LNCAP (cell line): ENCODE measurements around the gene SEC61B.

Experiments used
- TF ChIP-seq, protein P1 (sequence below): fragments of 450-650 bp; IDR thresholded peaks from 2 replicates; pipeline ENCODE4 v1.5.1; 2017; ENCODE audit warnings: mild to moderate bottlenecking

The SEC61B gene

DNA sequence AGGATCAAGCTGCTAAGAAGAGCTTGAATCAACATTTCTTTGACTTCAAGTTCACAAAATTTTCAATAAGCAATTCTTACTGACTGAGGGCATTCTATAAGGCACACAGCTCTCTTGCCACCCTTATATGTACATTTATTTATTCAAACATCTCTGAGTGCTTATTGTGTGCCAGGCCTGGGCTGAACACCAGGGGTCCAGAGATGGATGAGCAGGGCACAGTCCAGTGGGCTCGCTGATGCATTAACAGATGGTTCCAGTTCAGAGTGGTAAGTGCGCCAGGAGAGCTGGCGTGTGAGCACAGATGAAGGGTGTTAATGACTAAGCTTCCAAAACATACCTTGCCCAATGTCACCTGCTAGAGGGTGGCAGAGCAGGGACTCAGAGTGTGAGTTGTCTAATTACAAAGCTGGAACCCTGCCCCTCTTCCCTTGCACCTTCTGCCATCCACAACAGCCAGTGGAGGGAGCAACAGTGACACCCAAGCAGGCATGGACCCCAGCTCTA lies 24.9 kb upstream of the SEC61B start:
- TF ChIP-seq, protein P1, sequence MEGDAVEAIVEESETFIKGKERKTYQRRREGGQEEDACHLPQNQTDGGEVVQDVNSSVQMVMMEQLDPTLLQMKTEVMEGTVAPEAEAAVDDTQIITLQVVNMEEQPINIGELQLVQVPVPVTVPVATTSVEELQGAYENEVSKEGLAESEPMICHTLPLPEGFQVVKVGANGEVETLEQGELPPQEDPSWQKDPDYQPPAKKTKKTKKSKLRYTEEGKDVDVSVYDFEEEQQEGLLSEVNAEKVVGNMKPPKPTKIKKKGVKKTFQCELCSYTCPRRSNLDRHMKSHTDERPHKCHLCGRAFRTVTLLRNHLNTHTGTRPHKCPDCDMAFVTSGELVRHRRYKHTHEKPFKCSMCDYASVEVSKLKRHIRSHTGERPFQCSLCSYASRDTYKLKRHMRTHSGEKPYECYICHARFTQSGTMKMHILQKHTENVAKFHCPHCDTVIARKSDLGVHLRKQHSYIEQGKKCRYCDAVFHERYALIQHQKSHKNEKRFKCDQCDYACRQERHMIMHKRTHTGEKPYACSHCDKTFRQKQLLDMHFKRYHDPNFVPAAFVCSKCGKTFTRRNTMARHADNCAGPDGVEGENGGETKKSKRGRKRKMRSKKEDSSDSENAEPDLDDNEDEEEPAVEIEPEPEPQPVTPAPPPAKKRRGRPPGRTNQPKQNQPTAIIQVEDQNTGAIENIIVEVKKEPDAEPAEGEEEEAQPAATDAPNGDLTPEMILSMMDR = no peak

DNA sequence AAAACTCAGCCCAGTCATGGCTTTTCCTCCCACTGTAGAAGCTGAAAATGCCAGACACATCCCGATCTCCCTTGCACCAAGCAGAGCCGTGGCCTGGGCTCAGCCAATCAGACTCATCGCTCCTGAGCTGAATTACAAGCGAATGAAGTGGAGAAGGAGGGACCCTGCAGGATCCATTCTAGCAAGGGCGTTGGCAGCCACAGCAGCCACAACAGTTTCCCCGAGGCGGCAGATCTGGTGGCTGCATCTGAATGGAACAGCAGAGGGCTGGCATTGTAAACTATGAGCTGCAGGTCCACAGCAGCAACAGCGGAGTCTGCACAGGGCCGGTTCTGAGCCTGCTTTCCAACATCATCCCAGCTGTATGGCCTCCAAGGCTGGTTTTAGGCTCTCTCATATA lies 24.1 kb upstream of the SEC61B start:
- TF ChIP-seq, protein P1 = no peak

DNA sequence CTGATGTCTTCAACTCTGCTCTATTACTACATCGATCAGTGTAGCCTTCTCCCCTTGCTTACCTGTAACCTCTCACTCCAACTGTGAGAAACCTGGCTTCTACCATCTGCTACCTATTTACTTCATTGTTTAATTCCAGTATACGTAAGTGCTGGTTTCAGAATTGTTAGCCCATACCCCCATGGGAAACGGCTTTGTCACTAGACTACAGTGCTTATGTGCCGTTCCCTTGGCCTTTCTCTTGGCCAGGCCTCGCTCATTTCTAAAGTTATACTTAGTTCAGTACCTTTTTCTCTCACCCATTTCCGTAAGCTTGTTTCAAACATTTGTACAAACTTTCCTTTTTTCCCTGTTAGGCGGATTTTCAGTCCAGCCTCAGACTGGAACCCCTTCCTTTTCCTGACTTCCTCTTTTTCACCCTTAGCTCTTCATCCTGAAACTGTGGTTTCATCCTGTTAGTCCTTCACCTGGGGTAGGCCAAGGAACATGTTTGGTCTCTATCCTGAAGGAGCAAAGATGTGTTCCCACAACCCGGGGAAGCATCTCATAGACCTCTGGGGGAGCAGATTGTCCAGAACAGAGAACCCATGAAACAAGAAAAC lies 22.0 kb upstream of the SEC61B start:
- TF ChIP-seq, protein P1 = no peak

DNA sequence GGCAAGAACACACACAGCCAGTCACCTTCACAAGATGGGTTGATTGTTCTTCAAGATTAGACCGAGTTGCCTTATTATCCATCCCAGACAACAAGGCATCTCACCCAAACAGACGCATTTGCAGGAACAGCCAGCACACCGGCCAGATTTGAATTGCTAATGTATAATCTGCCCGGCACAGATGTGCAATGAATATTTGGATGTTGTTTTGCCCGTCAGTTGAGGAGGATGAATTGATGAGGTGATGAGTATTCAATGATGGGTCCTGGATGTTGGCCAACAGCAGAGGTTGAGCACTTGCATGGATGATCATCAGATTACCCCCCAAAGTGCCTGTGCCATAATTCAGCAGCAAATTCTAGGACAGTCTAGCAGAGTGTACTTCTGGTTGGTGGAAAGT lies 20.5 kb upstream of the SEC61B start:
- TF ChIP-seq, protein P1 = no peak

DNA sequence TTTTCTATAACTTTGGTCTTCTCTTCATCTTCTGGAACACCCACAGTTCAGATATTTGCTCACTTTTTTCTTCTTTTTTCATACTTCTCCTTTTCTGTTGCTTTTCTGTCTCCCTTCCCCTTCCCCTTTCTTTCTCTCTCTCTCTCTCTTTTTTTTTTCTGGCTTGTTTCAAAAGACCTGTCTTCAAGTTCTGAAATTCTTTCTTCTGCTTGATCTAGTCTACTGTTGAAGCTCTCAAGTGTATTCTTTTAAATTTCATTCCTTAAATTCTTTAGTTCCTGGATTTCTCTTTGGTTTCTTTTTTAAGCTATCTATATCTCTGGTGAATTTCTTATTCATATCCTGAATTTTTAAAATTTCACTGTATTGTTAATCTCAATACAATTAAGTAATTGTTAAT lies 11.5 kb upstream of the SEC61B start:
- TF ChIP-seq, protein P1 = no peak

DNA sequence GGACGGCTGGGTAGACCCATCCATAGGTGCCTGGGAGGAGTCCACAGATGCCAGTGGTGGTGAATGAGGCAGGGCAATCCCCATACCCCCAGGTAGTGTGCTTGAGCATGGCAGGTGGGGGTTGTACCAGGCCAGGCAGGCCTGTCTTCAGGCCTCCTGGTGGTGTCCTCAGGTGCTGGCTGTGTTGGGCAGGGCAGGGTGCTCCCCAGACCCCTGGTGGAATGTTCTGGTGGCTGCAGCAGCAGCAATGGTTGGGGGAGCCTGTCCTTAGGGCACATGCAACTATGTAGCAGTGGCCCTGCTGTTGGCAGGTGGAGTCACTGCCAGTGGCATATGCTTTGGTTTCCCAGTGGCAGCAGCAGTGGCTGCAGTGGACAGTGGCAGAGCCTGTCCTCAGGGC lies 10.3 kb upstream of the SEC61B start:
- TF ChIP-seq, protein P1 = no peak

DNA sequence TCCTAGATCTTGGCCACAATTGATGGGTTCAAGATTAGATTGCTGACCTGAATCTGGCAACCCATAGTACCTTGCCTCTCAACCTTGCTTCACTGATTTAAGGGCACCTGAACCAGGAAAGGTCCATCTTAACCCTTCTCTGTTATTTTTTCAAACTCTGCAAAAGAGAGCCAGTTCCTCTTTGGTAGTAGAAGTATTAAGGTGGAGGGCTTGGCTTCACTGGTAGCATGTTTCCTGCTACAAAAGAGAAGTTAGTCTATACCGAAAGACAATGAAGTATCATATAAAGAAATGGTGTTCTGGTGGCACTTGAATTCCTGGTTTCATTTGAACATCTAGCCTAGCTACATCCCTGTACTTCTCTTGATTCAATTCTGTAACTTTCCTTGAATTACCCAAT lies 8.9 kb upstream of the SEC61B start:
- TF ChIP-seq, protein P1 = no peak

DNA sequence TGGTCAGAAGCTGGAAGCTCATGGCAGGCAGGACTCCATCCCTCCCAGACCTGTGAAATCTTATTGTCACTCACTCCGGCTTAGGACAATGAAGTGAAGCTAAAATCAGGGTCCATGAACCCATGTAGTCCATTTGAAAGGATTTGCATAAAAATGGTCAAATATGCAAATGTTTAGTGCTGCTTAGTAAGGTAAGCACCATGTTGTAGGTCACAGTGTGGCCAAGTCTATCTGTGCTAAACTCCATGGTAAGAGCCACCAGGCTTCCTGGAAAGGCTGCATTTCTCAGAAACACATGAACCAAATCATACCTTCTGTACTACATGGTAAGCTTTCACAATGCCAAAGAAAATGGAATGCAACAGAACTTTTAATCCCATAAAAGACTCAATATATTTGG lies 6.0 kb upstream of the SEC61B start:
- TF ChIP-seq, protein P1 = no peak
